Stimulated activated naive CD4-positive, alpha-beta T cell treated with Interleukin-2 at 50 U/mL for 16 hours (primary cell): ENCODE data around the gene GMDS.
A peak's percentile ranks its signal among the peaks of the same experiment; 100 is the strongest.

ENCODE experiments used
- DNase-seq: peaks from one replicate; lab custom pipeline; 2025; lab: John Stamatoyannopoulos, UW

GMDS gene

DNA sequence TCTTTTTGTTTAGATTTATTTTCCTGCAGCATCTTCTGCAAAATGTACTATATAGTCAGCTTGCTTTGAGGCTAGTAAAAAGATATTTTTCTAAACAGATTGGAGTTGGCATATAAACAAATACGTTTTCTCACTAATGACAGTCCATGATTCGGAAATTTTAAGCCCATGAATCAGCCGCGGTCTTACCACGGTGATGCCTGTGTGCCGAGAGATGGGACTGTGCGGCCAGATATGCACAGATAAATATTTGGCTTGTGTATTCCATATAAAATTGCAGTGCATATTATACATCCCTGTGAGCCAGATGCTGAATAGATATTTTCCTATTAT lies 632.5 kb downstream of the GMDS start:
- no peak for DNase-seq

DNA sequence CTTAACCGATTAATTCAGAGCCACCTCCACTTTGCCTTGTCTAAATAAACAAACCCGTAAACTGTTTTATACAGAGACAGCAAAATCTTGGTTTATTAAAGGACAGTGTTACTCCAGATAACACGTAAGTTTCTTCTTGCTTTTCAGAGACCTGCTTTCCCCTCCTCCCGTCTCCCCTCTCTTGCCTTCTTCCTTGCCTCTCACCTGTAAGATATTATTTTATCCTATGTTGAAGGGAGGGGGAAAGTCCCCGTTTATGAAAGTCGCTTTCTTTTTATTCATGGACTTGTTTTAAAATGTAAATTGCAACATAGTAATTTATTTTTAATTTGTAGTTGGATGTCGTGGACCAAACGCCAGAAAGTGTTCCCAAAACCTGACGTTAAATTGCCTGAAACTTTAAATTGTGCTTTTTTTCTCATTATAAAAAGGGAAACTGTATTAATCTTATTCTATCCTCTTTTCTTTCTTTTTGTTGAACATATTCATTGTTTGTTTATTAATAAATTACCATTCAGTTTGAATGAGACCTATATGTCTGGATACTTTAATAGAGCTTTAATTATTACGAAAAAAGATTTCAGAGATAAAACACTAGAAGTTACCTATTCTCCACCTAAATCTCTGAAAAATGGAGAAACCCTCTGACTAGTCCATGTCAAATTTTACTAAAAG lies 633.0 kb downstream of the GMDS start:
- no peak for DNase-seq

DNA sequence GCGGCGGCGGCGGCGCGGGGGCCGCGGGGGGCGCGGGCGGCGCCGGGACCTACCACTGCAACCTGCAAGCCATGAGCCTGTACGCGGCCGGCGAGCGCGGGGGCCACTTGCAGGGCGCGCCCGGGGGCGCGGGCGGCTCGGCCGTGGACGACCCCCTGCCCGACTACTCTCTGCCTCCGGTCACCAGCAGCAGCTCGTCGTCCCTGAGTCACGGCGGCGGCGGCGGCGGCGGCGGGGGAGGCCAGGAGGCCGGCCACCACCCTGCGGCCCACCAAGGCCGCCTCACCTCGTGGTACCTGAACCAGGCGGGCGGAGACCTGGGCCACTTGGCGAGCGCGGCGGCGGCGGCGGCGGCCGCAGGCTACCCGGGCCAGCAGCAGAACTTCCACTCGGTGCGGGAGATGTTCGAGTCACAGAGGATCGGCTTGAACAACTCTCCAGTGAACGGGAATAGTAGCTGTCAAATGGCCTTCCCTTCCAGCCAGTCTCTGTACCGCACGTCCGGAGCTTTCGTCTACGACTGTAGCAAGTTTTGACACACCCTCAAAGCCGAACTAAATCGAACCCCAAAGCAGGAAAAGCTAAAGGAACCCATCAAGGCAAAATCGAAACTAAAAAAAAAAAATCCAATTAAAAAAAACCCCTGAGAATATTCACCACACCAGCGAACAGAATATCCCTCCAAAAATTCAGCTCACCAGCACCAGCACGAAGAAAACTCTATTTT lies 633.7 kb downstream of the GMDS start:
- DNase-seq: no peak

DNA sequence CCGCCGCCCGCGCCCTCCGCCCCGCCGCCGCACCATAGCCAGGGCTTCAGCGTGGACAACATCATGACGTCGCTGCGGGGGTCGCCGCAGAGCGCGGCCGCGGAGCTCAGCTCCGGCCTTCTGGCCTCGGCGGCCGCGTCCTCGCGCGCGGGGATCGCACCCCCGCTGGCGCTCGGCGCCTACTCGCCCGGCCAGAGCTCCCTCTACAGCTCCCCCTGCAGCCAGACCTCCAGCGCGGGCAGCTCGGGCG lies 634.2 kb downstream of the GMDS start:
- DNase-seq: no peak

DNA sequence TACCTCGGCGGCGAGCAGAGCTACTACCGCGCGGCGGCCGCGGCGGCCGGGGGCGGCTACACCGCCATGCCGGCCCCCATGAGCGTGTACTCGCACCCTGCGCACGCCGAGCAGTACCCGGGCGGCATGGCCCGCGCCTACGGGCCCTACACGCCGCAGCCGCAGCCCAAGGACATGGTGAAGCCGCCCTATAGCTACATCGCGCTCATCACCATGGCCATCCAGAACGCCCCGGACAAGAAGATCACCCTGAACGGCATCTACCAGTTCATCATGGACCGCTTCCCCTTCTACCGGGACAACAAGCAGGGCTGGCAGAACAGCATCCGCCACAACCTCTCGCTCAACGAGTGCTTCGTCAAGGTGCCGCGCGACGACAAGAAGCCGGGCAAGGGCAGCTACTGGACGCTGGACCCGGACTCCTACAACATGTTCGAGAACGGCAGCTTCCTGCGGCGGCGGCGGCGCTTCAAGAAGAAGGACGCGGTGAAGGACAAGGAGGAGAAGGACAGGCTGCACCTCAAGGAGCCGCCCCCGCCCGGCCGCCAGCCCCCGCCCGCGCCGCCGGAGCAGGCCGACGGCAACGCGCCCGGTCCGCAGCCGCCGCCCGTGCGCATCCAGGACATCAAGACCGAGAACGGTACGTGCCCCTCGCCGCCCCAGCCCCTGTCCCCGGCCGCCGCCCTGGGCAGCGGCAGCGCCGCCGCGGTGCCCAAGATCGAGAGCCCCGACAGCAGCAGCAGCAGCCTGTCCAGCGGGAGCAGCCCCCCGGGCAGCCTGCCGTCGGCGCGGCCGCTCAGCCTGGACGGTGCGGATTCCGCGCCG lies 634.7 kb downstream of the GMDS start:
- DNase-seq: no peak

DNA sequence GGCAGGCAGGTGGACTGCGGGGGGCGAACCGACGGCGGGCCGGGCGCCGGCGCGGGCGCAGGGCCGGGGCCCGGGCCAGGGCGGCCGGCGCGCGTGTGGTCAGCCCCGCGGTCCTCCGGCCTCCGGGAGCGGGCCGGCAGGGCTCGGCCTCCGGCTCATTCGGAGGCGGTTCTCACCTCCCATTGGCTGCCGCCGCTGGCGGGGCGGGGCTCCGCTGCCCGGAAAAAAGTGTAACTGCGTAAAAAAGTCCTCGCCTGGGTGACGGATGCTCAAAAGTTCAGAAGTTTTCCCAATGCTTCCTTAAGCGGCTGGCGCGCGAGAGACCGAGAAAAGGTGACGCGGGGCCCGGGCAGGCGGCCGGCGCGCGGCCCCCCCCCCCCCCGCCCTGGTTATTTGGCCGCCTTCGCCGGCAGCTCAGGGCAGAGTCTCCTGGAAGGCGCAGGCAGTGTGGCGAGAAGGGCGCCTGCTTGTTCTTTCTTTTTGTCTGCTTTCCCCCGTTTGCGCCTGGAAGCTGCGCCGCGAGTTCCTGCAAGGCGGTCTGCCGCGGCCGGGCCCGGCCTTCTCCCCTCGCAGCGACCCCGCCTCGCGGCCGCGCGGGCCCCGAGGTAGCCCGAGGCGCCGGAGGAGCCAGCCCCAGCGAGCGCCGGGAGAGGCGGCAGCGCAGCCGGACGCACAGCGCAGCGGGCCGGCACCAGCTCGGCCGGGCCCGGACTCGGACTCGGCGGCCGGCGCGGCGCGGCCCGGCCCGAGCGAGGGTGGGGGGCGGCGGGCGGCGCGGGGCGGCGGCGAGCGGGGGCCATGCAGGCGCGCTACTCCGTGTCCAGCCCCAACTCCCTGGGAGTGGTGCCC lies 635.5 kb downstream of the GMDS start, which contains the start of gene FOXC1:
FOXC1 (plus strand) TSS at position 268 of the 849 bp plus-strand sequence; CDS start at position 799, 531 bp downstream.
- no peak for DNase-seq

DNA sequence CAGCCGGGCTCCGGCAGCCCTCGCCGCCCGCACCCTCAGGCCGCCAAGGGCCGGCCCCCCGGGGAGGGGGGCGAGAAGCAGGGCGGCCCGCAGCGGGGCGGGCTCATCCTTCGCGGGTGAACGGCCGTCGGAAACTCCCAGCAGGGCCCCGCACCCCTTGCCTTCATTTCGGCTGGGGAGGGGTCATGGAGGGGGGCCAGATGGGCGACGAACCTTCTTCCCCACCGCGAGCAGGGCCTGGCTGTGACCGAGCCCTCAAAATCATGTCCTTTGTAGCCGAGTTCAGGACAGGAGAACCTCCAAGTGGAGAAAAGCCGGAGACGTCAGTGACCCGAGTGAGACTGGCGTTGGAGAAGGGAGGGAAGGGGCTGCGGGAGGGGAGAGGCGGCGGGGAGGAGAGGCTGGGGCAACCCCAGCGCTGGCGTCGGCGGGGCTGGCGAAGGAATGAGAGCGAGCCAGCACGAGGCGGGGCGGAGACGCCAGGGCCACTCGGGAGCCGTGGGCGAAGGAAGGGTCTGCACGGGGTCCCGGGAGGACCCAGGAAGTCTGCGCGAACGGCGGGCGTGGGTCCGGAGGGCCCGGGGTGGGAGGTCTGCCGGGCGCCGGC lies 636.3 kb downstream of the GMDS start:
- no peak for DNase-seq

DNA sequence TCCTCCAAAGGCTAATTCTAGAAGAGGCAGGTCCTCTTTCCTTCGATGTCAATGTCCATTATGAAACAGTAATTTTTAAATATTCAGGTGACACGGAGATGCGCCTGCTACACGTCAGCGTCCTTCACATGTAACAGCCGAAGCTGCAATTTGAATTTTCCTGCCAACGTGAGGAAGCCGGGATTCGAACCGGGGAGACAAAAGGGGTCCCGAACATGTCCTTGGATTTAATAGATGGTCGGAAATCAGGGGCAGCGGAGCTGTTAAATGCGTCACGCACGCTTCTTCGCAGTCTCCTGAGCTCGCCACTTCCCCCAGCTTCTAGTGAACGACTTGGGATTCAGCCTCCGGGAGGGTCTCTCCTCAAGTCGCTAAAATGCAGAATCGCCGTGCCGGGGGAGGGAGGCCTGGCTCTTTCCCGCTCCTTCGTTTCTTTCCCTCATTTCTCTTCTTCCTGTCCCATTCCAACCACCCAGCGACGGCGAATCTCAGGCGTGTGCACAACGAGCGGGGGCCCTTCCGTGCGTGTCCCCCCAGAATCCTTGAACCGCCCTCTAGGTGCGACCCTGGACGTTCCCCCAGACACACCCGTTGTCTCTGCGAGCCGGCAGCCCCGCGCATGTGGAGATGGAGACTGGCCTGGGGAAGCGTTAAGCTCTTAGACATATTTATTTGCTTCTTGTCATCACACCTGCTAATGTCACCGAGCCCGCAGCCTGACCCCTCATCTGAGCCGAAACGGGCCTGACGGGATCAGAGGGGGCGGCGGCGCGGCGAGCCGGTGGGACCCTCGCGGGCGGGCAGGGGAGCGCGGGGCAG lies 637.0 kb downstream of the GMDS start:
- DNase-seq: no peak

DNA sequence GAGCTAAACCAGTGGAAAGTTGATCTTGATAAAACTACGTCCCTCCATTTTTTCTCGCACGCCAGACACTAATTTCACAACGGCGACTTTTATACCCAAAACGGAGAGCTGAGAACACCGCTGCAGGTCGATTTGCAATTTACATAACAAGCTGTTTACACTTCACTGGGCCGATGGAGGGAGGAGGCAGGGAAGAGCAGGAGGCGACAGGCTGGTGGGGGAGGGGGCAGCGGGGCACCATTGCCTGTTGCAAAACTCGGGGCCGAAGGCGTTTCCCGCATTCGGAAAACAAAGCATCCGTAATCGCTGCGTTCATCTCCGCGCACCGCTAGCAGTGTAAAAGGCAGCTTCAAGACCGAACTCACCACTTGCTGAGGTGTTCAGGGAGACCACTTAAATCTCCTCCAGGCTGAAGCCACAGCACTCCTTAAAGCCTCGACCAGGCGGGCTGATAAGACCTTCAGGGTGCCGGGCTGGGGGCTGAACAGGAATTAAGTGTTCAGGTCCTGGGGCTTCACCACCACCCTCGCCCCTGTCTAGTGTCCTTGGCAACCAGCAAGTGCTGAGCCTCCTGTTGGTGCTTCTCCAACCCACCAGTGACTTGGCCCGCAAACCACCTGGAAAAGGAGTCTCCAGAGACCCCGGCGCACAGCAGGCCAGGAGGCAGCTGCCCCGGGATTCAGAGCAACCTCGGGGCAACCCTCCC lies 637.7 kb downstream of the GMDS start:
- no peak for DNase-seq

DNA sequence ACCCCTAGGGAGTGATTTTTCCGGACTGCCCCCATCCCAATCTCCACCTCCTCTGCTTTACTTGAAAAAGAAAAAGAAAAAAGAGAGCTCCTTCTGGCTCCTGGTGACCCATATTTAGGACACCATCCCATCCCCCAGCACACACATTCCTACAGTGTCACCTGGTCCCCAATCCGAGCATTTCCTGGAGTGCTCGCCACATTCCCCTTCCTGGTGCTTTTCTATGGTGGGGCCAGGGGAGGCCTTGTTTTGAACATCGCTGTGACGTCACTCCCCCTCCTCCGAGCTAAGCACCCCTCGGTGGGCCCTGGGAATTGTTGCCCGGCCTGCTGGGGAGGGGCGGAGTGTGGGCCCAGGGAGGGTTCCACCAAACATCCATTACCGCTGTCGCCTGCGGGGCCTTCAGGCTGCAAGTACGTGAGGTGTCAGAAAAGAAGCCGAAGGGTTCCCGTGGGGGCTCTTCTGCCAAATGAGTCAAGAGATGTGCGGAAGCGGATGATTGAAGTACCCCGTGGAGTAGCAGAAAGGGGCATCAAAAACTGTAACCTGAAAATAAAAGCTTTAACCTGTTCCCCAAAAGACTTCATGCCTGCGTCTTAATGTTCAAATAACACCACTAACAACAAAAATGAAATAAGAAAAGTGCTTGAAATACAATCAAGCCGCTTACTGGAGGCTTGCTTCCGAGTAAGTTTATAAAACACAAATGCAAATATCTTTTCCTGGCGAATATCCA lies 638.5 kb downstream of the GMDS start:
- DNase-seq: no peak

DNA sequence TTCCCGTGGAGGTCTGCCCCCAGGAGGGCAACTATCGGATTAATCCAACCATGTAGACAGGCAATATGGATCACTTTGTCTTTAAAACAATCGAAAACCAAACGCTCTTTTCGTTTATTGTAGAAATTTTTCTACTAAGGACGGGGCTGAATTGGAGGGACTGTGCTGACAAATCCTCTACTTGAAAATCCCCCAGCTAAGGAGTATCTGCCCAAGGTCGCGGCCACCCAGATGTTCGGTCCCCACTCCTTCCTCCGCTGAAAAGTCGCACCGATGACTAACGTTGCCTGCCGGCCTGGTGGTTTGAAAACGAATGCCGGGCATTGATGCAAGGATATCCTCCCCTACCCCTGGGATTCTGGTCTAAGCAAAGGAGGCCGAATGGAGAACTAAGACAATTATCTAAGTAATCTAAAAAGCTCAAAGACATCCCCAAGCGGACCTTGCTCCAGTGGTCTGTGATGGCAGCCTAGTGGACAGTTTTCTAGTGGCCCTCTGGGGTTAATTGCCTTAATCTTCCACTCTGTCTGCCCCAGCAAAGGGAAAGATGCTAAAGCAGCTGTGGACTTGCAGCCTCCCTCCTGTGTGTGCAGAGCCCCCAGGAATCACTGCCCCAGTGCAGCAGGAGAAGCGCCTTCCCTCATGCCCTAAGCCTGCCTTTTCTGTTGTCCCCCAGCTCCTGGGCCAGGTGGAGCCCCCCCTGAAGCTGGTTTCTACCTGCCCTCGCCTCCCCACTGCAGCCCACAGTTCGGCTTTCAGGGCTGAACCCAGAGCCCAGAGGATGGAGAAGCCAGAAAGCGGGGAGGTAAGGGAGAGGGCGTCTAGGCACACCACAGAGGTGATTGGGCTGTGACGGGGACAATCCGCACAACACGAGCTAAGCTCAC lies 639.3 kb downstream of the GMDS start:
- DNase-seq: no peak

DNA sequence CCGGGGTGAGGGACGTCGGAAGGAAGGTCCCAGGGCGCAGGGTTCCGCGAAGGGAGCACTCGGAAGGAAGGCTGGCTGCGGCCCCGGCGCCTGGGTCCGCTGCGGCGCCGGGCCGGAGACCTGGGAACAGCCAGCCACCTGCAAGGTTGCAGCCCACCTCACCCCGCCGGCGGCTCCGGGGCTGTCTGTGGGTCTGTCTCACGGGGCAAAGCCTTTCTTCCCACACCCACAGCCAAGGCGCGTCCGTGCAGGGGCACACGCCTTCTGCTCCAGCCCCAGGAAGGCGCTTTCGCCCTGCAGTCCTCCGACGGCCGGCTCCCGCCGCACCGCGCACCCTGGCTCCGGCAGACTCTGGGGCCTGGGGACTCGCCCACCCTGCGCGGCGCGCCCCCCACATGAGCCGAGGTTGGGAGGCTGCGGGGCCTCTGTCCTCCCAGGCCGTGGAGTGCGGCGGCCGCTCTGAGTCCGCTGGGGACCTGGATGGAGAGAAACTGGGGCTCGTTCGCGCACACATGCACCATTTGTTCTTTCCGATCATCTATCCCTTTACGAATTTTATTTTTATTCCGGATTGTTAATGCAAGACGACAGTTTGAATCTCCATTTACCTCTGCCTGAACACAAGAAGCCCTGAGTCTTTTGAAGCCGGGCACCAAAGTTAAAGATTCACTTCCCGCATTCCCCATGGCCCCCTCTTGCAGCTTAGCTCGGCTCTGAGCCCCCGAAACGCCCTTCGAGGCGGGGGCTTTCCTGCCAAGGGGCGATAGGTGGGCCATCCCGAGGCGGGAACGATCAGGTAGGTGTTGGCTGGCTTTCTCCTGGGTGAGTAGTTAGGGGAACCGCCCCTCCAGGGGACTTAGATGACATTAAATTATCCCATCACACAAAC lies 640.2 kb downstream of the GMDS start:
- no peak for DNase-seq

DNA sequence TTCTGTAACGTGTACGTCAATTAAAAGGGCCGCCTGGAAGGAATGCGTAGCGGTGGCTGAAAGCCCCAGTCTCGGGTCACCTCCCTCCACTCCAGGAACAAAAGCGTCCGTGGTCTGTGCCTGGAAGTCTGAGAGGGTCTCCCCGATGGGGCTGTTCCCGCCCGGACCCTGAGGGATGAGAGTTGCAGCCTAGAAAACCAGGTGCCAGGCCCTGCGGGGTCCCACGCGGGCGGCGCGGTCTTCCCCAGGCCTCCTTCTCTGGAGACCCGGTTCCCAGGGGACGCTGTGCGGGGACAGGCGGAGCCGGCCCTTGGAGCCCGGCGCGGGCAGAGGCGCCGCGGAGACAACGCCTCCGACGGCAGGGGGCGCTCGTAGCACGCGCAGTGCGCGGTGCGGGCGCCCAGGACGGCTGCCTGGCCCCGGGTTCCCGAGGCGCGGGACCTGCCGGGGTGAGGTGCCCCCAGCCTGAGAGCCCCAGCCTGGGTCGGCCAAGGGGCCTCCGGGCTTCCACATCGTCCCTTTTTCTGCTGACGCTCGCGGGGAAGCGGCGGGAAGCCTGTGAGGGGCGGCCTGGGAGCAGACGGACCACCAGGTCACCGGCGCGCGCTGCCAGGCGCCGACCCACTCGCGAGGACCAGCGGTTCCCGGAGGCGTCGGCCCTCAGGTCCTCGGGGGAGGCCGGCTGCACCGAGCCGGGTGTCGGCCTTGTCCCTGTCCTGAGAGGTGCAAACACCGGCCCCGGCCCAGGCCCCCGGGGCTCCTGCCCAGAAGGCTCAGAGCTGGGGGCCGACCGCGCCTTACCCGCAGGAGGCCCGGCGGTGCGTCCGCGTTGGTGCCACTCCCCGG lies 641.0 kb downstream of the GMDS start:
- peak; percentile 36 for DNase-seq

DNA sequence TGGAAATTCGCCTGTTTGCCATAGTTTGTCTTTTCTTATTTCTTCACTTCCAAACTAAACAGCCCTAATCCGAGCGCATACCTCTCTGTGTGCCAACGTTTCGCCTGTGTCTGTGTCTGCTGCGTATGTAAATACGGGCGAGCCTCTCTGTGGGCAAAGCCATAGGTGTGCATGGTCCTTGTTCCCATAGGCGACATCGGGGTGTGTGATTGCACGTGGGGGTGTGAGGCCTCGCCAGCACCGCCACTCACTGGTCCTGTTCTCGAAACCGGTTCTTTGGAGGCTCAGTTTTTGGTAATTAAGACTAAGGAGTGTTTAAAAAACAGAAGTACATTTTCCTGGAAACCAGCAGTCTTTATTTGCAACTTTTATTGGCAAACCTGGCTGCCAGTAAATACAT lies 641.7 kb downstream of the GMDS start:
- no peak for DNase-seq

DNA sequence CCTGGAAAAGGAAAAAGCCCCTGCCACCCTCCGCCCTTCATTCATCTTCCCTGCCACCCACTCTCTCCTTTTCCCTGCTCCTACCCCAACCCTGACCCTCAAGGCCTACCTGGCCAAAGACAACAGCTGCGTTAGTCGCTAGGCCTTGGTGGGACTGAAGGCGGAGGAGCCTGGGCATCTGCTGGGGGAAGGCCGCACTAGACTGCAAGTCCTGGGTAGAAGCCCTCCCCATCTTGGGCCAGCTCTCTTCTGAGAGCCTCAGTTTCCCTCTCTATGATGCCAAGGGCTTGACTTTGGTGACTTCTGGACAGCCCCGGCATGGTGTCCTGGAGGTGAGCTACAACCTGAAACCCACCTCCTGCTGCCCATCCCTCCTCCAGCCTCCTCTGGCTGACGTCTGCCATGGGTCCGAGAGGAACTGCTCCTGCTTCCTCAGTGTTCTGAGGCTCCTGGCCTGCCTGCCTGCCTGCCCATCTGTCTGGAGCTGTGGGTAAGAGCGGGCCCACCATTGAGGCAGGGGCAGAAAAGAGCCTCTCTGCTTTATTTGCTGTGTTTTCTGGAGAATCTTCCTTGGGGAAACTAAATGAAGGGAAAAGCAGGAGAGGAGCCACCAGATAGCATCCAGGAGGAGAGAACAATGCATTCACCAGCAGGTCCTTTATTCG lies 643.2 kb downstream of the GMDS start:
- DNase-seq: no peak
